Neural cell (in vitro differentiated cells): ENCODE measurements around the gene MIX23. TPM values are rescaled to one million over a fixed set of nuclear protein-coding genes. Genes with fewer than 3 reads are reported as not detected.

ENCODE experiments used
- H2AFZ ChIP-seq: fragments of 200-600, 300-800 bp; sonication (generic), shearing (Covaris generic); 2 replicates; pipeline ENCODE4 v1.6.0; 2014; ENCODE audit warnings: low read depth, mild to moderate bottlenecking, antibody characterized with exemption, low read length, moderate library complexity
- H3F3A ChIP-seq: fragments of 200-600 bp; shearing (Covaris generic); 2 replicates; pipeline ENCODE4 v1.6.1; 2016; ENCODE audit warnings: mild to moderate bottlenecking, moderate library complexity, mixed read lengths, antibody characterized with exemption, low read length; ENCODE audit not compliant: insufficient read depth, poor library complexity, severe bottlenecking
- H3K27ac ChIP-seq: fragments of 200-600, 300-800 bp; sonication (generic), shearing (Covaris generic); 2 replicates; pipeline ENCODE4 v1.5.1; 2014; ENCODE audit warnings: mild to moderate bottlenecking, low read length, moderate library complexity
- H3K27me3 ChIP-seq: fragments of 300-800, 200-600 bp; sonication (generic), shearing (Covaris generic); 2 replicates; pipeline ENCODE4 v1.6.0; 2014; ENCODE audit warnings: mild to moderate bottlenecking, low read depth, low read length, moderate library complexity; ENCODE audit not compliant: insufficient read depth
- H3K36me3 ChIP-seq: fragments of 300-800, 200-600 bp; sonication (generic), shearing (Covaris generic); 2 replicates; pipeline ENCODE4 v1.5.1; 2014; ENCODE audit warnings: mild to moderate bottlenecking, antibody characterized with exemption, low read length, moderate library complexity; ENCODE audit not compliant: insufficient read depth
- H3K4me2 ChIP-seq: fragments of 300-800, 200-600 bp; sonication (generic), shearing (Covaris generic); 2 replicates; pipeline ENCODE4 v1.6.0; 2014; ENCODE audit warnings: mild to moderate bottlenecking, low read length
- H3K4me3 ChIP-seq: fragments of 300-800, 200-600 bp; sonication (generic), shearing (Covaris generic); 2 replicates; pipeline ENCODE4 v1.5.1; 2014; ENCODE audit warnings: mild to moderate bottlenecking, low read length, moderate library complexity
- H3K79me2 ChIP-seq: fragments of 200-600 bp; shearing (Covaris generic); replicated peaks from 2 replicates; pipeline ENCODE4 v1.6.0; 2014; ENCODE audit warnings: mild to moderate bottlenecking, low read length, moderate library complexity; ENCODE audit not compliant: insufficient read depth
- H3K9ac ChIP-seq: fragments of 300-800, 200-600 bp; sonication (generic), shearing (Covaris generic); 2 replicates; pipeline ENCODE4 v1.6.1; 2016; ENCODE audit warnings: mild to moderate bottlenecking, low read length, mixed read lengths
- H3K9me2 ChIP-seq: fragments of 200-600 bp; shearing (Covaris generic); 2 replicates; pipeline ENCODE4 v1.6.1; 2016; ENCODE audit warnings: mild to moderate bottlenecking, low read length, mixed read lengths; ENCODE audit not compliant: insufficient read depth
- H3K9me3 ChIP-seq: fragments of 200-600, 300-800 bp; sonication (generic), shearing (Covaris generic); 2 replicates; pipeline ENCODE4 v1.6.1; 2016; ENCODE audit warnings: mild to moderate bottlenecking, mixed run types, low read length, moderate library complexity, mixed read lengths
- H4K20me1 ChIP-seq: fragments of 200-600 bp; shearing (Covaris generic); 2 replicates; pipeline ENCODE4 v1.6.1; 2016; ENCODE audit warnings: mild to moderate bottlenecking, mixed run types; ENCODE audit not compliant: insufficient read depth
- CTCF ChIP-seq: fragments of 450-650 bp; IDR thresholded peaks from 2 replicates; pipeline ENCODE4 v1.5.1; 2014; ENCODE audit warnings: antibody characterized with exemption, mild to moderate bottlenecking, moderate library complexity; ENCODE audit not compliant: poor library complexity, severe bottlenecking
- EP300 ChIP-seq: fragments of 450-650 bp; conservative IDR thresholded peaks from 2 replicates; pipeline ENCODE4 v1.6.1; 2014; ENCODE audit warnings: antibody characterized with exemption, mild to moderate bottlenecking, moderate library complexity; ENCODE audit not compliant: poor library complexity, severe bottlenecking
- EZH2 ChIP-seq: fragments of 200-600, 300-800 bp; shearing (Covaris generic), sonication (generic); IDR thresholded peaks from 2 replicates; pipeline ENCODE4 v1.6.1; 2014; ENCODE audit warnings: antibody characterized with exemption, low read length, borderline replicate concordance, mild to moderate bottlenecking; ENCODE audit not compliant: insufficient read depth, poor library complexity, severe bottlenecking
- MXI1 ChIP-seq: fragments of 450-650 bp; conservative IDR thresholded peaks from 2 replicates; pipeline ENCODE4 v1.6.1; 2014; ENCODE audit warnings: antibody characterized with exemption, mild to moderate bottlenecking; ENCODE audit not compliant: poor library complexity, severe bottlenecking
- POLR2AphosphoS5 ChIP-seq: IDR thresholded peaks from 2 replicates; pipeline ENCODE4 v1.6.1; 2012
- RAD21 ChIP-seq: fragments of 450-650 bp; conservative IDR thresholded peaks from 2 replicates; pipeline ENCODE4 v1.6.1; 2014; ENCODE audit warnings: antibody characterized with exemption, mild to moderate bottlenecking, moderate library complexity
- SMC3 ChIP-seq: fragments of 450-650 bp; conservative IDR thresholded peaks from 2 replicates; pipeline ENCODE4 v1.6.1; 2014; ENCODE audit warnings: antibody characterized with exemption, mild to moderate bottlenecking, moderate library complexity; ENCODE audit not compliant: poor library complexity
- TAF1 ChIP-seq: IDR thresholded peaks from 2 replicates; pipeline ENCODE4 v1.6.1; 2012; ENCODE audit warnings: low read depth
- polyA plus RNA-seq: library from polyadenylated mRNA; depleted of rRNA; stranded (reverse); fragments of >200 nt; gene quantifications from 2 replicates; pipeline ENCODE4 v1.2.3, GENCODE V29; 2014
- TF ChIP-seq, protein P1 (sequence below): IDR thresholded peaks from 2 replicates; pipeline ENCODE4 v1.6.1; 2012; ENCODE audit warnings: borderline replicate concordance

The MIX23 gene
- polyA plus RNA-seq, 1 donor from 2014 or later = 87.3 TPM

GRCh38 chr3:122407946-122408345 lies 24.9 kb upstream of the MIX23 start:
- TF ChIP-seq MXI1 = no peak
- H3K9ac ChIP-seq = no peak overlapping the region
- H3K4me2 ChIP-seq = no peak overlapping the region
- no peaks in the 10 kb centered on the region for H3K27me3 ChIP-seq
- no peak overlapping the region for H3K27ac ChIP-seq
- no peaks in the 10 kb centered on the region for H3K9me3 ChIP-seq
- H3K36me3 ChIP-seq = no peaks in the 10 kb centered on the region
- no peaks in the 10 kb centered on the region for H4K20me1 ChIP-seq
- no peaks in the 10 kb centered on the region for H3F3A ChIP-seq
- H2AFZ ChIP-seq = no peak overlapping the region
- H3K4me3 ChIP-seq = no peak overlapping the region
- no peaks in the 10 kb centered on the region for H3K79me2 ChIP-seq
- H3K9me2 ChIP-seq = no peaks in the 10 kb centered on the region

- H3K36me3 ChIP-seq = no peaks in the 10 kb centered on the region
- no peaks in the 10 kb centered on the region for H3F3A ChIP-seq
- H4K20me1 ChIP-seq = no peaks in the 10 kb centered on the region
- no peaks in the 10 kb centered on the region for H3K9me2 ChIP-seq
- H3K79me2 ChIP-seq = no peaks in the 10 kb centered on the region
- H3K9me3 ChIP-seq = no peaks in the 10 kb centered on the region
- no peak for TF ChIP-seq POLR2AphosphoS5
- TF ChIP-seq MXI1 = no peak
- no peak for TF ChIP-seq RAD21
- no peak for TF ChIP-seq CTCF
- no peak for TF ChIP-seq TAF1
- no peak for TF ChIP-seq SMC3
- TF ChIP-seq, protein P1, sequence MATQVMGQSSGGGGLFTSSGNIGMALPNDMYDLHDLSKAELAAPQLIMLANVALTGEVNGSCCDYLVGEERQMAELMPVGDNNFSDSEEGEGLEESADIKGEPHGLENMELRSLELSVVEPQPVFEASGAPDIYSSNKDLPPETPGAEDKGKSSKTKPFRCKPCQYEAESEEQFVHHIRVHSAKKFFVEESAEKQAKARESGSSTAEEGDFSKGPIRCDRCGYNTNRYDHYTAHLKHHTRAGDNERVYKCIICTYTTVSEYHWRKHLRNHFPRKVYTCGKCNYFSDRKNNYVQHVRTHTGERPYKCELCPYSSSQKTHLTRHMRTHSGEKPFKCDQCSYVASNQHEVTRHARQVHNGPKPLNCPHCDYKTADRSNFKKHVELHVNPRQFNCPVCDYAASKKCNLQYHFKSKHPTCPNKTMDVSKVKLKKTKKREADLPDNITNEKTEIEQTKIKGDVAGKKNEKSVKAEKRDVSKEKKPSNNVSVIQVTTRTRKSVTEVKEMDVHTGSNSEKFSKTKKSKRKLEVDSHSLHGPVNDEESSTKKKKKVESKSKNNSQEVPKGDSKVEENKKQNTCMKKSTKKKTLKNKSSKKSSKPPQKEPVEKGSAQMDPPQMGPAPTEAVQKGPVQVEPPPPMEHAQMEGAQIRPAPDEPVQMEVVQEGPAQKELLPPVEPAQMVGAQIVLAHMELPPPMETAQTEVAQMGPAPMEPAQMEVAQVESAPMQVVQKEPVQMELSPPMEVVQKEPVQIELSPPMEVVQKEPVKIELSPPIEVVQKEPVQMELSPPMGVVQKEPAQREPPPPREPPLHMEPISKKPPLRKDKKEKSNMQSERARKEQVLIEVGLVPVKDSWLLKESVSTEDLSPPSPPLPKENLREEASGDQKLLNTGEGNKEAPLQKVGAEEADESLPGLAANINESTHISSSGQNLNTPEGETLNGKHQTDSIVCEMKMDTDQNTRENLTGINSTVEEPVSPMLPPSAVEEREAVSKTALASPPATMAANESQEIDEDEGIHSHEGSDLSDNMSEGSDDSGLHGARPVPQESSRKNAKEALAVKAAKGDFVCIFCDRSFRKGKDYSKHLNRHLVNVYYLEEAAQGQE = no peak
- no peak for TF ChIP-seq EZH2
- no peak for TF ChIP-seq EP300
- no peak overlapping the region for H3K4me2 ChIP-seq
- no peak overlapping the region for H3K9ac ChIP-seq
- H3K27me3 ChIP-seq = no peaks in the 10 kb centered on the region
- no peak overlapping the region for H2AFZ ChIP-seq
- H3K4me3 ChIP-seq = no peak overlapping the region
- no peak overlapping the region for H3K27ac ChIP-seq
Observed at GRCh38 chr3:122406198-122406597, 23.2 kb upstream of the MIX23 start.

DNA sequence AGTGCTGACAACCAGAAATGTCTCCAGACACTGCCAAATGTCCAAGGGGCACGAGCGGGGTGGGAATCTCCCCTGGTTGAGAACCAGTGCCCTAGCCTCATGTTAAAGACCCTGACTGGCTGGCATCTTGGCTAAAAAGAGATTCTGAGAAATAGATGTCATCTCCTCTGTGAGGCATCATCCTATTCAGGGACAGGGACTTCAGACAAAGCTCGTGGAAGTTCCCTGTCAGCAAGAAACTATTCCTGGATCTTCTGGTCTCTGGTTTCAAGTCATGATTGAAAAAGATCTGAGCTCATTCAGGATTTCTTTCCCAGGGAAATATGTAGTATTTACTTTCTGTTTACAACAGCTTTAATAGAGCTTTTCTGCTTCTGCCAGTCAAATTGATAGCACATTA lies 22.0 kb upstream of the MIX23 start:
- no peak overlapping the region for H3K27ac ChIP-seq
- no peaks in the 10 kb centered on the region for H4K20me1 ChIP-seq
- H3K9ac ChIP-seq = no peak overlapping the region
- H2AFZ ChIP-seq = no peak overlapping the region
- no peaks in the 10 kb centered on the region for H3K27me3 ChIP-seq
- H3K9me2 ChIP-seq = no peaks in the 10 kb centered on the region
- H3K4me3 ChIP-seq = no peak overlapping the region
- no peaks in the 10 kb centered on the region for H3K36me3 ChIP-seq
- TF ChIP-seq TAF1 (no peak), EP300 (no peak), CTCF (no peak), POLR2AphosphoS5 (no peak), RAD21 (no peak), MXI1 (no peak), SMC3 (no peak), EZH2 (no peak)
- TF ChIP-seq, protein P1 = no peak
- no peak overlapping the region for H3K4me2 ChIP-seq
- no peaks in the 10 kb centered on the region for H3K79me2 ChIP-seq
- H3F3A ChIP-seq = no peaks in the 10 kb centered on the region
- no peaks in the 10 kb centered on the region for H3K9me3 ChIP-seq
